Ascending aorta (tissue), 2 donors: Measurements from ENCODE around the gene NAP1L4. TPM values are rescaled to one million over a fixed set of nuclear protein-coding genes. Genes with fewer than 3 reads are reported as not detected.
"Not testable (repeated sequence)": the region's sequence is repeated elsewhere in the genome, so short reads cannot be mapped to it uniquely, and the experiment has no call there.

Experiments
- DNase-seq, 2 donors: peaks; one replicate each; pipeline ENCODE4 v3.0.0-alpha.2; 2019; ENCODE audit warnings: low spot score in 2 of 2
- H3K27ac ChIP-seq, 2 donors: fragments of 200-600 bp; sonication (generic); one replicate each; pipeline ENCODE4 v1.5.1; 2016 to 2017; ENCODE audit warnings: mild to moderate bottlenecking in 1 of 2
- H3K27me3 ChIP-seq: fragments of 200-600 bp; sonication (generic); one replicate; pipeline ENCODE4 v1.5.1; 2017
- H3K36me3 ChIP-seq, 2 donors: fragments of 200-600 bp; sonication (generic); one replicate each; pipeline ENCODE4 v1.5.1; 2016
- H3K4me1 ChIP-seq, 2 donors: fragments of 200-600 bp; sonication (generic); one replicate each; pipeline ENCODE4 v1.5.1; 2016 to 2017; ENCODE audit warnings: mild to moderate bottlenecking in 1 of 2
- H3K4me3 ChIP-seq, 2 donors: fragments of 200-600 bp; sonication (generic); one replicate each; pipeline ENCODE4 v1.5.1; 2016 to 2017; ENCODE audit warnings: mild to moderate bottlenecking in 1 of 2
- H3K9me3 ChIP-seq, 2 donors: fragments of 200-600 bp; sonication (generic); one replicate each; pipeline ENCODE4 v1.5.1; 2016
- intact Hi-C: fragments of 100-400 bp; cut with DNase I; formaldehyde crosslinking; loops from one replicate; pipeline ENCODE4 v1.15.1; 2023
- total RNA-seq: library from RNA; depleted of rRNA; stranded (reverse); fragments of >200 nt; gene quantifications from one replicate; pipeline ENCODE4 v1.1.0, GENCODE V29; 2016
- TF ChIP-seq, protein P1 (sequence below), 3 experiments: fragments of 200-600 bp in 2 of 3; fragments of 450-650 bp in 1 of 3; sonication (generic) in 2 of 3; IDR thresholded peaks; one replicate each; pipeline ENCODE4 v1.5.1; 2016 to 2019; ENCODE audit warnings: antibody characterized with exemption in 3 of 3, mild to moderate bottlenecking in 1 of 3, moderate library complexity in 1 of 3

The NAP1L4 gene
- total RNA-seq, 1 donor from 2014 or later, result 54.5 TPM

DNA sequence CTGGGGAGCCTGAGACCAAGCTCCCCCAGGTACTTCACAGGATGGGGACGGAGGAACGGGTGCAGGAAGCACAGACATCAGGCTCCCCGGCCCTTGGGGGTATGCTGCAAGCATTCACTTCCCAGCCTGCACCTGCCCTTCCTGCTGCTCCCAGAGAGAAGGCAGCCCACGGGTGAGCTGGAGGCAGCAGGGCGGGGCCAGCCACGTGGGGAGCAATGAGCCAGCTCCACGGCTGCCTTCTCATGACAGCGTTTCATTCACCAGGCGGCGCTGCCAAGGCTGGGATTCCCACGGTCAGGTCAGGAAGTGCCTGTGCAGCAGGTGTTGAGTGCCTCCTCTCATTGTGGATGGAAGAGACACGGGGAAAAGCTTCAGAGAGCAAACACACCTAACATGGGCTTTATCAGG, 48.4 kb downstream of the NAP1L4 start:
- Histone ChIP-seq H3K4me3 (no peak overlapping the region), H3K27me3 (no peaks in the 10 kb centered on the region), H3K27ac (no peak overlapping the region), H3K9me3 (no peaks in the 10 kb centered on the region), H3K4me1 (peaks cover 7 to 17% of the 10 kb centered on the region in 2 donors), H3K36me3 (peaks cover 9 to 27% of the 10 kb centered on the region in 2 donors)
- intact Hi-C loops, result loop anchor here (2.0 kb wide), 1 partner anchor 15 kb away; the partner anchor contains the start of gene PHLDA2
- TF ChIP-seq, protein P1, sequence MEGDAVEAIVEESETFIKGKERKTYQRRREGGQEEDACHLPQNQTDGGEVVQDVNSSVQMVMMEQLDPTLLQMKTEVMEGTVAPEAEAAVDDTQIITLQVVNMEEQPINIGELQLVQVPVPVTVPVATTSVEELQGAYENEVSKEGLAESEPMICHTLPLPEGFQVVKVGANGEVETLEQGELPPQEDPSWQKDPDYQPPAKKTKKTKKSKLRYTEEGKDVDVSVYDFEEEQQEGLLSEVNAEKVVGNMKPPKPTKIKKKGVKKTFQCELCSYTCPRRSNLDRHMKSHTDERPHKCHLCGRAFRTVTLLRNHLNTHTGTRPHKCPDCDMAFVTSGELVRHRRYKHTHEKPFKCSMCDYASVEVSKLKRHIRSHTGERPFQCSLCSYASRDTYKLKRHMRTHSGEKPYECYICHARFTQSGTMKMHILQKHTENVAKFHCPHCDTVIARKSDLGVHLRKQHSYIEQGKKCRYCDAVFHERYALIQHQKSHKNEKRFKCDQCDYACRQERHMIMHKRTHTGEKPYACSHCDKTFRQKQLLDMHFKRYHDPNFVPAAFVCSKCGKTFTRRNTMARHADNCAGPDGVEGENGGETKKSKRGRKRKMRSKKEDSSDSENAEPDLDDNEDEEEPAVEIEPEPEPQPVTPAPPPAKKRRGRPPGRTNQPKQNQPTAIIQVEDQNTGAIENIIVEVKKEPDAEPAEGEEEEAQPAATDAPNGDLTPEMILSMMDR (IDR thresholded peaks at IDR 0.05), result no peak
- peak in 1 of 2 donors; percentile 28 for DNase-seq

DNA sequence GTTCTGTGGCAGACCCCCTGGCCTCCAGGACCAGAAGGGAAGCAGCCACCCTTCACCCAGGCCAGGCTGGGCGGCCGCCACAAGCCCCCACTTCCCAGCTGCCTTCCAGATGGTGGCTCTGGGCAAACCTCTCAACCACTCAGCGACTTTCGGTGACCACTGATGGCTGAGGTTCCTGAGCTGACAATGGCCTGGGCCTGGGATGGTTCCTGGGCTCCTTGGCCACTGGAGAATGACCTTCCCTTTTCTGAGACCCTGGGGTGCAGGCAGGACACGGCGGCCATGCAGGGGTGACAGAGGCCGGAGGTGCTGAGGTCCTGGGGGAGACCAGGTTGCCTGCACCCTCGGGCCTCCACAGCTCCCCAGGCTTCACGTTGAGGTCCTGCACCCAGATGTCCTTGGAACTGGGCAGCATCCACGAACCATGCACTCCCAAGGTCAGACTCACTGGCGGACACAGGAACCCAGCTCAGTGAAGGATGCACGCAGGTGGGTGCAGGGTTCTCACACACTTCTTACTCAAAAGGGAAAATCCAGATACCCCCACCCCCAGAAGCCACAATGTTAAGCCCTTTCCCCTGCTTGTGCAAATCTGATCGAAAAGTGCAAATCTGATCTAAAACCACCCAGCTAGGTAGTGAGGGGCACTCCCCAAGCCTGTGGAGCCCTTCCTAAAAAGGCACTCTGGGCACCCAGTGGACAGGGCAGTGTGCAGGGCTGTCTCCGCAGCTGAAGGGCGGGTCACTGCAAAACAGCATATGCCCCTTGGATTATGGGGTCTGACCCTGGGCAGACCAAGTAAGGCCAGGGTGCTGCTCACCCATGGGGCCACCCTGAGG, 49.0 kb downstream of the NAP1L4 start:
- peak in 1 of 2 donors; percentile 61 for DNase-seq
- Histone ChIP-seq H3K27ac (no peak overlapping the region), H3K27me3 (no peaks in the 10 kb centered on the region), H3K36me3 (peaks cover 2 to 20% of the 10 kb centered on the region in 2 donors), H3K4me3 (no peak overlapping the region), H3K4me1 (peaks cover 7 to 17% of the 10 kb centered on the region in 2 donors), H3K9me3 (peaks cover under 1 to 2% of the 10 kb centered on the region in 2 donors)
- intact Hi-C loops, result no loop called here
- TF ChIP-seq, protein P1 (IDR thresholded peaks at IDR 0.05), result no peak

DNA sequence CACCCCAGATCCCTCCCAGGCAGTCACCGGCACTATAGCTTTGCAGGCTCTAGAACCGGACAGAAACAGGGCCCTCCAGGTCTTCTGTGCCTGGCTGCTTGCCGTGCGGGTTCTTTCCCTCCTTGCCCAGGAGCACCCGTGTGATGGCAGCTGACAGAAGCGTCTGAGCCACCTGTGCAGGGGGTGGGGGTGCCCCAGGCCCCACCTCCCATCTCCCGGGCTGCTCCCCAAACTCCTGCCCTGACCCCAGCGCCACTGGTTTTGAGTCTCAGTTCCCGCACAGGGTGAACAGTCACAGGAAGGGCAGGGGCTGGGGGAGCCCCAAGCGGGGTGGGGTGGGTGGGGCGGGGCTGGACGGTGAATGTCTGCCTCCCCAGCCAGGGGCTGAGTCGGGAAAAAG, 49.7 kb downstream of the NAP1L4 start:
- intact Hi-C loops, result no loop called here
- TF ChIP-seq, protein P1 (IDR thresholded peaks at IDR 0.05), result no peak
- no peaks in the 10 kb centered on the region for H3K27me3 ChIP-seq
- H3K36me3 ChIP-seq, result peaks cover 0 to 14% of the 10 kb centered on the region in 2 donors
- no peak overlapping the region for H3K27ac ChIP-seq
- H3K4me1 ChIP-seq, result peaks cover 7 to 17% of the 10 kb centered on the region in 2 donors
- DNase-seq, result peak in 1 of 2 donors; percentile 41
- peaks cover 5 to 7% of the 10 kb centered on the region in 2 donors for H3K9me3 ChIP-seq
- no peak overlapping the region for H3K4me3 ChIP-seq

DNA sequence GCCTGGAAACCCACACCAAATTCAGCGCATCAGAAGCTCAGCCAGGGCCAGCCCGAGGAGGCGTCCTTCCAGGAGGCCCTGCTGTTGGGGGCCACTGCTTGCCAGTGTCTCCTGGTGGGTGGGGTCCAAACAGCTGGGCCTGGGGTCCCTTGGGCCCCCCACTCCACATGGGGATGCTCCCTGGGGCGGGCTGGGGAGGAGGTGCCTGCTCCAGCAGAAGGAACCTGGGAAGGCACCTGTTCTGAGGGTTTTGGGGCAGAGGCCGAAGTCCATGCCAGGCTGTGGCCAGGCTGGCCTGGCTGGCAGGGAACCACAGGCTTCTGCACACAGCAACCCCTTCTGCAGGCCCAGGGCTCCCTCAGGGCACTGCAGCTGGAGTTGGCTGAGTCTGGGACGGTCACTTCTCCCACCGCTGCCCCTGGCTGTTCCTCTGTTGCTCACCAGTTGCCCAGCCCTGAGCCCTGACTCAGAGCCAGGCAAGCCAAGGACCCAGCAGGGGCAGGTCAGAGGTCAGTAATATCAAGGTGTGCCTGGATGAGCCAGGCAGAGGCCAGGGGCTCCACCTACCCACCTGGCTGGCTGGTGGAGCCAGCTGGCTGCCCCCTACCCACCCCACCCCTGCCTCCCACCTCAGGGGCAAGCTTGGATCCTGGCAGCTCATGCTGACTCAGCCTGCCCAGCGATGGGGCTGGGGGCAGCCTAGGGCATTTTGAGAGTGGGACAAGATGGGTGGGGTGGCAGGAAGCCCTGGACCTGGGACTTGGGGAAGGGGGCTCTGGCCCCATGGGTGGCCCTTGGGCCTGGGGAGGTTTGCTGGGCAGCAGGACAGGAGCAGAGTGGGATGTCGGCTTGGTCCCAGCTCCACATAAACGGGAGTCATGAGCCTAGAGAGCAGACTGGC, 51.0 kb downstream of the NAP1L4 start:
- Histone ChIP-seq H3K27me3 (no peaks in the 10 kb centered on the region), H3K36me3 (peaks cover 0 to 9% of the 10 kb centered on the region in 2 donors), H3K4me1 (peaks cover 7 to 17% of the 10 kb centered on the region in 2 donors), H3K4me3 (no peak overlapping the region), H3K9me3 (peaks cover 5 to 10% of the 10 kb centered on the region in 2 donors), H3K27ac (peak overlapping the region; percentile 61 to 65)
- peak in 1 of 2 donors; percentile 65 for DNase-seq
- intact Hi-C loops, result no loop called here
- TF ChIP-seq, protein P1 (IDR thresholded peaks at IDR 0.05), result no peak

DNA sequence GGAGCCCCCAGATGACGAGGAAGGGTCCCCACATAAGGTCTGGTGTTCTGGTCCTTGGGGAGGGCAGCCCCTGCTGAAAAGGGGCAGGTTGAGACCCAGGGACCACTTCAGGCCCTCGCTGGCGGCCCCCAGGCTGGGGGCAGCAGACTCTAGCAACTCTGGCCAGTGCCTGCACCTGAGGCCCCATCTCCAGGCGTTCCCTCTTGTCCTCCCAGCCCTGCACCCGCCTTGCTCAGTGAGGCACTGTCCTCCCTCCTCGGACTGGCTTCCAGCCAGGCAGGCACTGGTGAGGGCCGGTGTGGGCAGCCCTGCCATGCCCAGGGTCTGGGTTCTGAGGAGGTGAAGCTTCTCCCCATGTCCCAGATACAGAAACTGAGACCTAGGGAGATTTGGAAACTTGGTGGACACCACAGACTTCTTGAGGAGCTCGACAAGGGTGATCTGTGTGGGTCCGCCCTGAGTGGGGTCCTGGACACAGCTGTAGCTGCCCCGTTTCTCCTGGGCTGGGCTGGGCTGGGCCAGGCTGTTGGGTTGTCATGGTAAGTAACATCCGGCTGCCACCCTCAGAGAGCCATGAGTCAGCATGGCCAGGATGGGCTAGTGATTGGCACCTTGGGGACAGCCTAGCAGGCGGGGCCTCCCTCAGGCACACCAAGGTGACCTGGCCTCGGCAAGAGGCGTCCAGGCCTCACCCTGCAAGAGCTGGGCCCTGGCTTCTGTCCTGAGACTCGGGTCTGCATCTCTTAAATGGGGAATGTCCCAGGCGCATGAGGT, 51.8 kb downstream of the NAP1L4 start:
- H3K27me3 ChIP-seq, result no peaks in the 10 kb centered on the region
- intact Hi-C loops, result no loop called here
- DNase-seq, result peak in 1 of 2 donors; percentile 60
- H3K9me3 ChIP-seq, result peaks cover 5 to 10% of the 10 kb centered on the region in 2 donors
- TF ChIP-seq, protein P1 (IDR thresholded peaks at IDR 0.05), result no peak
- H3K36me3 ChIP-seq, result peaks cover 0 to 9% of the 10 kb centered on the region in 2 donors
- peaks cover 7 to 10% of the 10 kb centered on the region in 2 donors for H3K4me1 ChIP-seq
- no peak overlapping the region for H3K4me3 ChIP-seq
- H3K27ac ChIP-seq, result peak overlapping the region; percentile 61 to 65

DNA sequence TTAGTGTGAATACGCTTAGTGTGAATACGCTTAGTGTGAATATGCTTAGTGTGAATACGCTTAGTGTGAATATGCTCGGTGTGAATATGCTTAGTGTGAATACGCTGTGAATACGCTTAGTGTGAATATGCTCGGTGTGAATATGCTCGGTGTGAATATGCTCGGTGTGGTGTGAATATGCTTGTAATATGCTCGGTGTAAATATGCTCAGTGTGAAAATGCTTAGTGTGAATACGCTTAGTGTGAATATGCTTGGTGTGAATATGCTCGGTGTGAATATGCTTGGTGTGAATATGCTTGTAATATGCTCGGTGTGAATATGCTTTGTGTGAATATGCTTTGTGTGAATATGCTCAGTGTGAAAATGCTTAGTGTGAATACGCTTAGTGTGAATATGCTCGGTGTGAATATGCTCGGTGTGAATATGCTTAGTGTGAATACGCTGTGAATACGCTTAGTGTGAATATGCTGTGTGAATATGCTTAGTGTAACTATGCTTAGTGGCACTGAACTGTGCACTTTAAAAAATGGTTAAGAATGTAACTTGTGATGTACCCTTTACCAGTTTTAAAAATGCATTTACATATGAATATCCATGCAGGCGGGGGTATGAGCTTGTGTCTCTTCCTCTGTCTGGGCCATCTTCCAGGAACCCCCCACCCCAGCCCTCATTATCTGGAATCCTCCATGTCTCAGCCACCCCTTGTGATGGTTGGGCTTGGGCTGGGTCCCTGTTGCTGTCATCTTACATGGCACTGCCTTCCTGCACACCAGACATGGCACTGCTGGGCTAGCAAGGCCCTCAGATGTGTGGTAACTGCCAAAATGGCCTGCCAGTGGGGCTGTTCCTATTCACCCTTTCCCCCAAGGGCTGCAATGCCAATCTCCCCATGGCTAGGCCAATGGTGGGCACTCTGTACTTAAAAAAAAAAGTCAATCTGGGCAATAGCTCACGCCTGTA, 53.4 kb downstream of the NAP1L4 start:
- DNase-seq, result peak in 1 of 2 donors; percentile 61
- H3K9me3 ChIP-seq, H3K4me3 ChIP-seq, H3K27me3 ChIP-seq, H3K36me3 ChIP-seq, intact Hi-C loops, H3K27ac ChIP-seq, H3K4me1 ChIP-seq: not testable (repeated sequence)
